ENCODE results near the gene CLRN1. TPM values are rescaled to one million over a fixed set of nuclear protein-coding genes. Genes with fewer than 3 reads are reported as not detected.
"Not testable (repeated sequence)": the region's sequence is repeated elsewhere in the genome, so short reads cannot be mapped to it uniquely, and the experiment has no call there.

CLRN1 gene
- polyA plus RNA-seq, 1 of the 3 experiments (the other 2 are of a cell fraction) = not detected

DNA sequence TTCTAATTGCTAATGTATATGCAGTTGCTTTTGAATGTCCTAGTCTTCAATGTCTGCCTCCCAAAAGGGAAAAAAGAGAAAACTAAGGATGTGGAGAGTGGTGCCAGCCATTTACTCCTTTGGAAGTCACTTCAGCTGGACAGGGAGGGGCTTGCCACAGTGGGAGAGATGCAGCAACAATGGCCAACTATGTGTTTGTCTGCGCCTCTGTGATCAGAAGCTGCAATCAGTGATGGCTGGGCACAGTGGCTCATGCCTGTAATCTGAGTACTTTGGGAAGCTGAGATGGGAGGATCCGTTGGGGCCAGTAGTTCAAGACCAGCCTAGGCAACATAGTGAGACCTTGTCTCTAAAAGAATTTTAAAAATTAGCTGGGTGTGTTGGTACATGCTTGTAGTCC, 16.7 kb upstream of the CLRN1 start:
- no peak for DNase-seq
- H3K4me1 ChIP-seq (ENCODE audit: control insufficient read depth in 1 of 2, insufficient read depth in 2 of 2, low read depth in 1 of 2, low read length in 1 of 2) = no peaks in the 10 kb centered on the region
- TF ChIP-seq JUND (IDR thresholded peaks at IDR 0.05) (no peak), MEF2A (IDR thresholded peaks at IDR 0.05; ENCODE audit: borderline replicate concordance, low read depth) (no peak), MXI1 (IDR thresholded peaks at IDR 0.05; ENCODE audit: low read depth, low read length) (no peak), CHD2 (IDR thresholded peaks at IDR 0.05; ENCODE audit: low read length, partially characterized antibody) (no peak), YY1 (IDR thresholded peaks at IDR 0.05; ENCODE audit: low read depth) (no peak), TCF12 (IDR thresholded peaks at IDR 0.05) (no peak)
- TF ChIP-seq, protein P1, sequence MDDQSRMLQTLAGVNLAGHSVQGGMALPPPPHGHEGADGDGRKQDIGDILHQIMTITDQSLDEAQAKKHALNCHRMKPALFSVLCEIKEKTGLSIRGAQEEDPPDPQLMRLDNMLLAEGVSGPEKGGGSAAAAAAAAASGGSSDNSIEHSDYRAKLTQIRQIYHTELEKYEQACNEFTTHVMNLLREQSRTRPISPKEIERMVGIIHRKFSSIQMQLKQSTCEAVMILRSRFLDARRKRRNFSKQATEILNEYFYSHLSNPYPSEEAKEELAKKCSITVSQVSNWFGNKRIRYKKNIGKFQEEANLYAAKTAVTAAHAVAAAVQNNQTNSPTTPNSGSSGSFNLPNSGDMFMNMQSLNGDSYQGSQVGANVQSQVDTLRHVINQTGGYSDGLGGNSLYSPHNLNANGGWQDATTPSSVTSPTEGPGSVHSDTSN (IDR thresholded peaks at IDR 0.05) = no peak
- TF ChIP-seq, protein P2, sequence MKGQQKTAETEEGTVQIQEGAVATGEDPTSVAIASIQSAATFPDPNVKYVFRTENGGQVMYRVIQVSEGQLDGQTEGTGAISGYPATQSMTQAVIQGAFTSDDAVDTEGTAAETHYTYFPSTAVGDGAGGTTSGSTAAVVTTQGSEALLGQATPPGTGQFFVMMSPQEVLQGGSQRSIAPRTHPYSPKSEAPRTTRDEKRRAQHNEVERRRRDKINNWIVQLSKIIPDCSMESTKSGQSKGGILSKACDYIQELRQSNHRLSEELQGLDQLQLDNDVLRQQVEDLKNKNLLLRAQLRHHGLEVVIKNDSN (IDR thresholded peaks at IDR 0.05; ENCODE audit: borderline replicate concordance, low read depth) = no peak
- H3K9me2 ChIP-seq = no peaks in the 10 kb centered on the region; the same call in 1 of the 2 replicates
- no peaks in the 10 kb centered on the region for H3F3A ChIP-seq (replicated peaks; ENCODE audit: insufficient read depth)
- no peaks in the 10 kb centered on the region for H3K79me2 ChIP-seq (ENCODE audit: insufficient read depth)
- H4K20me1 ChIP-seq (ENCODE audit: insufficient read depth) = no peaks in the 10 kb centered on the region
- H3K27me3 ChIP-seq (ENCODE audit: insufficient read depth) = no peaks in the 10 kb centered on the region; the same call in 1 of the 2 replicates
- no peak overlapping the region for H3K4me2 ChIP-seq
- no peak overlapping the region for H3K9ac ChIP-seq
- CTCF ChIA-PET = interaction anchor here (0.8 kb wide), 1 partner anchor 14 kb away, joined by 4 read pairs; no protein-coding TSS in a partner anchor
- H3K4me3 ChIP-seq (ENCODE audit: low read depth in 2 of 2, low read length in 1 of 2) = no peak overlapping the region
- H3K36me3 ChIP-seq (replicated peaks in 1 of 2; ENCODE audit: control insufficient read depth in 1 of 2, insufficient read depth in 2 of 2, low read length in 1 of 2) = no peaks in the 10 kb centered on the region
- H2AFZ ChIP-seq (ENCODE audit: low read depth) = no peak overlapping the region
- 0% methylated on average over 2 of the region's 2 CpGs for WGBS (ENCODE audit: low lambda C conversion rate)
- no peak overlapping the region for H3K27ac ChIP-seq (ENCODE audit: low read depth in 2 of 2, low read length in 1 of 2)
- POLR2A ChIA-PET = no interaction called here
- no peaks in the 10 kb centered on the region for H3K9me3 ChIP-seq

DNA sequence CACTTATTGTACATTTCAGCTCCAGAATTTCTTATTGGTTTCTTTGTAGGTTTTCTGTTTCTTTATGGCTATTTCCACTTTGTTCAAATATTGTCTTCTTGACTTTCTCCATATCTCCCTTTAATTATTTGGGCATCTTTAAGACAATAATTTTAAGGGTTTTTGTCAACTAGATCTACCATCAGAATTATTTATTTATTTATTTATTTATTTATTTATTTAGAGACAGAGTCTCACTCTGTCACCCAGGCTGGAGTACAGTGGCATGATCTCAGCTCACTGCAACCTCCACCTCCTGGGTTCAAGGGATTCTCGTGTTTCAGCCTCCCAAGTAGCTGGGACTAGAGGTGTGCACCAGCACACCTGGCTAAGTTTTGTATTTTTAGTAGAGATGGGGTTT, 15.9 kb upstream of the CLRN1 start:
- H2AFZ ChIP-seq (ENCODE audit: low read depth); H3K9me3 ChIP-seq; CTCF ChIA-PET; H3K4me2 ChIP-seq; H3K4me3 ChIP-seq (ENCODE audit: low read depth in 2 of 2, low read length in 1 of 2); H3K9ac ChIP-seq; H3K4me1 ChIP-seq (ENCODE audit: control insufficient read depth in 1 of 2, insufficient read depth in 2 of 2, low read depth in 1 of 2, low read length in 1 of 2); POLR2A ChIA-PET; H4K20me1 ChIP-seq (ENCODE audit: insufficient read depth); H3K79me2 ChIP-seq (ENCODE audit: insufficient read depth); H3F3A ChIP-seq (replicated peaks; ENCODE audit: insufficient read depth); H3K9me2 ChIP-seq; DNase-seq; H3K27ac ChIP-seq (ENCODE audit: low read depth in 2 of 2, low read length in 1 of 2); H3K27me3 ChIP-seq (ENCODE audit: insufficient read depth); H3K36me3 ChIP-seq (replicated peaks in 1 of 2; ENCODE audit: control insufficient read depth in 1 of 2, insufficient read depth in 2 of 2, low read length in 1 of 2): not testable (repeated sequence)
- 0% methylated on average over 1 of the region's 1 CpG for WGBS (ENCODE audit: low lambda C conversion rate)

DNA sequence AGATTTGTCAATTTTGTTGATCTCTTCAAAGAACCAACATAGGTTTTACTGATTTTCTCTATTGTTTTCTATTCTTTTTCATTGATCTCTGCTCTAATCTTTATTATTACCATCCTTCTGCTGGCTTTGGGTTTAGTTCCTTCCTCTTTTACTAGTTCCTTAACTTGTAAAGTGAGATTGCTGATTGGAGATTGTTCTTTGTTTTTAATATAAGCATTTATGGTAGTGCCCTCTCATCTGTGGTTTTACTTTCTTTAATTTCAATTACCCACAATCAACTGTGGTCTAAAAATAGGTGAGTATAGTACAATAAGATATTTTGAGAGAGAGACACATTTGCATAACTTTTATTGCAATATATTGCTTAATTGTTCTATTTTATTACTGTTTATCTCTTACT, 13.2 kb upstream of the CLRN1 start:
- Histone ChIP-seq H3K27ac (ENCODE audit: low read depth in 2 of 2, low read length in 1 of 2) (no peak overlapping the region), H3K9me2 (no peaks in the 10 kb centered on the region; the same call in 1 of the 2 replicates), H3K4me1 (ENCODE audit: control insufficient read depth in 1 of 2, insufficient read depth in 2 of 2, low read depth in 1 of 2, low read length in 1 of 2) (no peaks in the 10 kb centered on the region), H3K27me3 (ENCODE audit: insufficient read depth) (no peaks in the 10 kb centered on the region), H2AFZ (ENCODE audit: low read depth) (no peak overlapping the region), H3K79me2 (ENCODE audit: insufficient read depth) (no peaks in the 10 kb centered on the region), H3F3A (replicated peaks; ENCODE audit: insufficient read depth) (no peaks in the 10 kb centered on the region), H3K4me2 (no peak overlapping the region), H3K9ac (no peak overlapping the region), H3K9me3 (no peaks in the 10 kb centered on the region), H3K4me3 (ENCODE audit: low read depth in 2 of 2, low read length in 1 of 2) (no peak overlapping the region), H4K20me1 (ENCODE audit: insufficient read depth) (no peaks in the 10 kb centered on the region), H3K36me3 (replicated peaks in 1 of 2; ENCODE audit: control insufficient read depth in 1 of 2, insufficient read depth in 2 of 2, low read length in 1 of 2) (no peaks in the 10 kb centered on the region)
- ChIA-PET CTCF (no interaction called here), POLR2A (no interaction called here)
- no peak for DNase-seq
- TF ChIP-seq, protein P2 (IDR thresholded peaks at IDR 0.05; ENCODE audit: borderline replicate concordance, low read depth) = no peak
- TF ChIP-seq EZH2phosphoT487 (IDR thresholded peaks at IDR 0.05; ENCODE audit: borderline replicate concordance, low read depth) (no peak), POLR2AphosphoS5 (IDR thresholded peaks at IDR 0.05; ENCODE audit: low read depth, low read length) (no peak), MXI1 (IDR thresholded peaks at IDR 0.05; ENCODE audit: low read depth, low read length) (no peak), RCOR1 (IDR thresholded peaks at IDR 0.05; ENCODE audit: low read length) (no peak), CHD2 (IDR thresholded peaks at IDR 0.05; ENCODE audit: low read length, partially characterized antibody) (no peak), SMC3 (IDR thresholded peaks at IDR 0.05; ENCODE audit: low read depth, low read length) (no peak), GABPA (IDR thresholded peaks at IDR 0.05; ENCODE audit: low read depth) (no peak), RAD21 (IDR thresholded peaks at IDR 0.05; ENCODE audit: low read length) (no peak), NFIC (IDR thresholded peaks at IDR 0.05; ENCODE audit: borderline replicate concordance) (no peak)
- TF ChIP-seq, protein P3, sequence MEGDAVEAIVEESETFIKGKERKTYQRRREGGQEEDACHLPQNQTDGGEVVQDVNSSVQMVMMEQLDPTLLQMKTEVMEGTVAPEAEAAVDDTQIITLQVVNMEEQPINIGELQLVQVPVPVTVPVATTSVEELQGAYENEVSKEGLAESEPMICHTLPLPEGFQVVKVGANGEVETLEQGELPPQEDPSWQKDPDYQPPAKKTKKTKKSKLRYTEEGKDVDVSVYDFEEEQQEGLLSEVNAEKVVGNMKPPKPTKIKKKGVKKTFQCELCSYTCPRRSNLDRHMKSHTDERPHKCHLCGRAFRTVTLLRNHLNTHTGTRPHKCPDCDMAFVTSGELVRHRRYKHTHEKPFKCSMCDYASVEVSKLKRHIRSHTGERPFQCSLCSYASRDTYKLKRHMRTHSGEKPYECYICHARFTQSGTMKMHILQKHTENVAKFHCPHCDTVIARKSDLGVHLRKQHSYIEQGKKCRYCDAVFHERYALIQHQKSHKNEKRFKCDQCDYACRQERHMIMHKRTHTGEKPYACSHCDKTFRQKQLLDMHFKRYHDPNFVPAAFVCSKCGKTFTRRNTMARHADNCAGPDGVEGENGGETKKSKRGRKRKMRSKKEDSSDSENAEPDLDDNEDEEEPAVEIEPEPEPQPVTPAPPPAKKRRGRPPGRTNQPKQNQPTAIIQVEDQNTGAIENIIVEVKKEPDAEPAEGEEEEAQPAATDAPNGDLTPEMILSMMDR (IDR thresholded peaks at IDR 0.05) = no peak
- TF ChIP-seq, protein P1 (IDR thresholded peaks at IDR 0.05) = no peak
- TF ChIP-seq, protein P4, sequence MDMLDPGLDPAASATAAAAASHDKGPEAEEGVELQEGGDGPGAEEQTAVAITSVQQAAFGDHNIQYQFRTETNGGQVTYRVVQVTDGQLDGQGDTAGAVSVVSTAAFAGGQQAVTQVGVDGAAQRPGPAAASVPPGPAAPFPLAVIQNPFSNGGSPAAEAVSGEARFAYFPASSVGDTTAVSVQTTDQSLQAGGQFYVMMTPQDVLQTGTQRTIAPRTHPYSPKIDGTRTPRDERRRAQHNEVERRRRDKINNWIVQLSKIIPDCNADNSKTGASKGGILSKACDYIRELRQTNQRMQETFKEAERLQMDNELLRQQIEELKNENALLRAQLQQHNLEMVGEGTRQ (IDR thresholded peaks at IDR 0.05; ENCODE audit: borderline replicate concordance, low read depth, low read length) = no peak

Data from SK-N-SH (cell line).